ENCODE results near the gene GLI1.

DNA sequence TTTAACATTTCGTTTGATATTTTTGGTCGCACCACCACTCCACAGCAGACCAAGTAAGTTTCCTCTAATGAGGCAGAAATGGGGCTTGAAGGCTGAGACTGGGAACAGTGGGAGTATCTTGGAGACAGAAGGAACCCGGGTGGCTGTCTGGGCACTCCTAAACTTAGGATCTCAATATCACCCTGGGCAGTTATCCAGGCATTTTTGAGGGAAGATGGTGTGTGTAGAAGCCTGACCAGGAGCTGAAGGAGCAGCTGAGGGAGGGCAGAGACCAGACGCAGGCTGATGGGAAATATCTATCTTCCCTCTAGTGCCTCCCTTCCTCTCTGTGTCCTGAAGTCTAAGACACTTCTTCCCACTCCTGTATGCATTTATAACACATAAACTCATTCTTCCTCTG, 39.0 kb downstream of the GLI1 start:
- TF ChIP-seq POLR2AphosphoS5 (IDR thresholded peaks at IDR 0.05; ENCODE audit: low read depth, low read length) (no peak), EZH2 (IDR thresholded peaks at IDR 0.05) (no peak), CTCF (IDR thresholded peaks at IDR 0.05 in 2 of 3, conservative IDR thresholded peaks at IDR 0.05 in 1 of 3; ENCODE audit: borderline replicate concordance in 1 of 3, insufficient read depth in 1 of 3, low read depth in 2 of 3, low read length in 2 of 3) (no peak), RAD21 (IDR thresholded peaks at IDR 0.05; ENCODE audit: low read depth) (no peak), POLR2A (IDR thresholded peaks at IDR 0.05; ENCODE audit: borderline replicate concordance, extremely low read depth, insufficient read depth, insufficient read length) (no peak), YY1 (IDR thresholded peaks at IDR 0.05; ENCODE audit: extremely low read depth, insufficient replicate concordance, low read depth, low read length) (no peak), ZNF274 (IDR thresholded peaks at IDR 0.05; ENCODE audit: low read depth, low read length) (no peak)
- TF ChIP-seq, protein P1, sequence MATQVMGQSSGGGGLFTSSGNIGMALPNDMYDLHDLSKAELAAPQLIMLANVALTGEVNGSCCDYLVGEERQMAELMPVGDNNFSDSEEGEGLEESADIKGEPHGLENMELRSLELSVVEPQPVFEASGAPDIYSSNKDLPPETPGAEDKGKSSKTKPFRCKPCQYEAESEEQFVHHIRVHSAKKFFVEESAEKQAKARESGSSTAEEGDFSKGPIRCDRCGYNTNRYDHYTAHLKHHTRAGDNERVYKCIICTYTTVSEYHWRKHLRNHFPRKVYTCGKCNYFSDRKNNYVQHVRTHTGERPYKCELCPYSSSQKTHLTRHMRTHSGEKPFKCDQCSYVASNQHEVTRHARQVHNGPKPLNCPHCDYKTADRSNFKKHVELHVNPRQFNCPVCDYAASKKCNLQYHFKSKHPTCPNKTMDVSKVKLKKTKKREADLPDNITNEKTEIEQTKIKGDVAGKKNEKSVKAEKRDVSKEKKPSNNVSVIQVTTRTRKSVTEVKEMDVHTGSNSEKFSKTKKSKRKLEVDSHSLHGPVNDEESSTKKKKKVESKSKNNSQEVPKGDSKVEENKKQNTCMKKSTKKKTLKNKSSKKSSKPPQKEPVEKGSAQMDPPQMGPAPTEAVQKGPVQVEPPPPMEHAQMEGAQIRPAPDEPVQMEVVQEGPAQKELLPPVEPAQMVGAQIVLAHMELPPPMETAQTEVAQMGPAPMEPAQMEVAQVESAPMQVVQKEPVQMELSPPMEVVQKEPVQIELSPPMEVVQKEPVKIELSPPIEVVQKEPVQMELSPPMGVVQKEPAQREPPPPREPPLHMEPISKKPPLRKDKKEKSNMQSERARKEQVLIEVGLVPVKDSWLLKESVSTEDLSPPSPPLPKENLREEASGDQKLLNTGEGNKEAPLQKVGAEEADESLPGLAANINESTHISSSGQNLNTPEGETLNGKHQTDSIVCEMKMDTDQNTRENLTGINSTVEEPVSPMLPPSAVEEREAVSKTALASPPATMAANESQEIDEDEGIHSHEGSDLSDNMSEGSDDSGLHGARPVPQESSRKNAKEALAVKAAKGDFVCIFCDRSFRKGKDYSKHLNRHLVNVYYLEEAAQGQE (IDR thresholded peaks at IDR 0.05; ENCODE audit: low read depth), result no peak
- TF ChIP-seq, protein P2, sequence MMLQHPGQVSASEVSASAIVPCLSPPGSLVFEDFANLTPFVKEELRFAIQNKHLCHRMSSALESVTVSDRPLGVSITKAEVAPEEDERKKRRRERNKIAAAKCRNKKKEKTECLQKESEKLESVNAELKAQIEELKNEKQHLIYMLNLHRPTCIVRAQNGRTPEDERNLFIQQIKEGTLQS (IDR thresholded peaks at IDR 0.05), result no peak

Data from HCT116 (cell line).